Activated B cell treated with CpG ODN at 0.5 μM for 24 hours (primary cell): ENCODE measurements around the gene RAPH1. TPM values are rescaled to one million over a fixed set of nuclear protein-coding genes. Genes with fewer than 3 reads are reported as not detected.

ENCODE experiments used
- ATAC-seq: fragments of 200-7000 bp; cut with Tn5 transposase; one replicate; pipeline ENCODE4 v1.10.0; 2021; ENCODE audit warnings: low read depth, mild to moderate bottlenecking, moderate library complexity
- CTCF ChIA-PET: fragments of 350-600 bp; sonication (Branson Sonifier 250); formaldehyde crosslinking; loops from one replicate; lab custom pipeline; 2021; ENCODE audit warnings: antibody characterized with exemption; lab: Charles Lee
- POLR2A ChIA-PET: fragments of 350-600 bp; sonication (Branson Sonifier 250); formaldehyde crosslinking; loops from one replicate; lab custom pipeline; 2021; ENCODE audit warnings: antibody characterized with exemption; lab: Charles Lee
- DNase-seq: peaks from one replicate; pipeline ENCODE4 v3.0.0; 2022
- H3K27ac Mint-ChIP-seq: one replicate; pipeline ENCODE4 v1.8.0; 2020; ENCODE audit warnings: mixed read lengths
- H3K27me3 Mint-ChIP-seq: one replicate; pipeline ENCODE4 v1.8.0; 2021; ENCODE audit warnings: mixed read lengths
- H3K36me3 Mint-ChIP-seq: one replicate; pipeline ENCODE4 v1.8.0; 2021; ENCODE audit warnings: low read depth, mixed read lengths
- H3K4me1 Mint-ChIP-seq: one replicate; pipeline ENCODE4 v1.8.0; 2021; ENCODE audit warnings: mixed read lengths
- H3K4me3 Mint-ChIP-seq: one replicate; pipeline ENCODE4 v1.8.0; 2020; ENCODE audit warnings: mild to moderate bottlenecking, mixed read lengths
- H3K9me3 Mint-ChIP-seq: one replicate; pipeline ENCODE4 v1.8.0; 2020; ENCODE audit warnings: mixed read lengths
- CTCF ChIP-seq: fragments of 200-600 bp; IDR thresholded peaks from one replicate; pipeline ENCODE4 v1.8.0; 2022; ENCODE audit warnings: antibody characterized with exemption, mild to moderate bottlenecking
- intact Hi-C: fragments of 100-400 bp; cut with micrococcal nuclease; formaldehyde crosslinking; loops from one replicate; pipeline ENCODE4 v1.15.1; 2024
- total RNA-seq: library from RNA; stranded (reverse); gene quantifications from 2 replicates; pipeline ENCODE4 v1.2.3, GENCODE V29; 2022

Gene RAPH1
- total RNA-seq, 1 donor from 2014 or later, result 0.11 TPM

GRCh38 chr2:203412546-203413331 lies 122.4 kb downstream of the RAPH1 start:
- TF ChIP-seq CTCF, result no peak
- no peaks in the 10 kb centered on the region for H3K27me3 Mint-ChIP-seq

GRCh38 chr2:203407496-203407895 lies 127.6 kb downstream of the RAPH1 start:
- Mint-ChIP-seq H3K36me3 (peaks cover 50% of the 10 kb centered on the region), H3K27me3 (no peaks in the 10 kb centered on the region), H3K4me1 (no peaks in the 10 kb centered on the region), H3K4me3 (no peak overlapping the region), H3K9me3 (no peaks in the 10 kb centered on the region), H3K27ac (no peak overlapping the region)
- no peak for DNase-seq
- intact Hi-C loops, result no loop called here
- no peak for TF ChIP-seq CTCF
- ChIA-PET POLR2A (no interaction called here), CTCF (no interaction called here)
- no peak for ATAC-seq

More at GRCh38 chr2:203412546-203413331, 122.4 kb downstream of the RAPH1 start:
- POLR2A ChIA-PET, result no interaction called here
- Mint-ChIP-seq H3K9me3 (peaks cover 6% of the 10 kb centered on the region), H3K27ac (no peak overlapping the region), H3K4me3 (no peak overlapping the region), H3K36me3 (peaks cover 42% of the 10 kb centered on the region), H3K4me1 (no peaks in the 10 kb centered on the region)
- intact Hi-C loops, result no loop called here
- DNase-seq (no peak), ATAC-seq (no peak)
- CTCF ChIA-PET, result no interaction called here

GRCh38 chr2:203404996-203405395 lies 130.1 kb downstream of the RAPH1 start:
- H3K36me3 Mint-ChIP-seq, result peaks cover 40% of the 10 kb centered on the region
- H3K27ac Mint-ChIP-seq, result no peak overlapping the region
- intact Hi-C loops, result no loop called here
- CTCF ChIA-PET, result no interaction called here
- no peaks in the 10 kb centered on the region for H3K4me1 Mint-ChIP-seq
- H3K9me3 Mint-ChIP-seq, result no peaks in the 10 kb centered on the region
- H3K4me3 Mint-ChIP-seq, result no peak overlapping the region
- no peaks in the 10 kb centered on the region for H3K27me3 Mint-ChIP-seq
- no peak for ATAC-seq
- no peak for TF ChIP-seq CTCF
- POLR2A ChIA-PET, result no interaction called here
- no peak for DNase-seq

GRCh38 chr2:203400805-203401585 lies 134.1 kb downstream of the RAPH1 start:
- no peak overlapping the region for H3K4me3 Mint-ChIP-seq
- H3K36me3 Mint-ChIP-seq, result peaks cover 25% of the 10 kb centered on the region
- ChIA-PET CTCF (no interaction called here), POLR2A (no interaction called here)
- DNase-seq, result no peak
- no peak for TF ChIP-seq CTCF
- no peaks in the 10 kb centered on the region for H3K9me3 Mint-ChIP-seq
- no peak overlapping the region for H3K27ac Mint-ChIP-seq
- no peaks in the 10 kb centered on the region for H3K27me3 Mint-ChIP-seq
- intact Hi-C loops, result no loop called here
- ATAC-seq, result no peak
- H3K4me1 Mint-ChIP-seq, result no peaks in the 10 kb centered on the region

- ATAC-seq, result no peak
- no peaks in the 10 kb centered on the region for H3K4me1 Mint-ChIP-seq
- peaks cover 25% of the 10 kb centered on the region for H3K36me3 Mint-ChIP-seq
- POLR2A ChIA-PET, result no interaction called here
- DNase-seq, result no peak
- CTCF ChIA-PET, result no interaction called here
- intact Hi-C loops, result no loop called here
- no peaks in the 10 kb centered on the region for H3K27me3 Mint-ChIP-seq
- H3K27ac Mint-ChIP-seq, result no peak overlapping the region
- no peak overlapping the region for H3K4me3 Mint-ChIP-seq
- no peaks in the 10 kb centered on the region for H3K9me3 Mint-ChIP-seq
- no peak for TF ChIP-seq CTCF
These were observed 136.1 kb downstream of the RAPH1 start for GRCh38 chr2:203399031-203399430.
